ENCODE data around the gene VWA8.

VWA8 gene

DNA sequence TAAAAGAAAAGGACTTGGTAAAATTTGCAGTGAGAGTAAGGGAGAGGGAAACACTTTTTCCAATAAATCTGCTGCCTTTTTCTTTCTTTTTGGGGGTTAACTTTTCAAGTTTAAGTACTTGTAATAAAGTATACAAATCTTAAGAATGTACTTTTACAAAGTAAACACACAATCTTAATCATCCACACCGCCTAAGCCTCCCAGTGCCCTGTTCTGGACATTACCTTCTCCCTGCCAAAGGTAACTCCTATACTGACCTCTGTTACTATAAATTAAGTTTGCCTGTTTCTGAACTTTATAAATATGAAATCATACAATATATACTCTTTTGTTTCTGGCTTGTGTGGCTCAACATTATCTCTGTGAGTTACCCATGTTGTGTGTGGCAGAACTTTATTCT is 365.6 kb downstream of the VWA8 start:
- ATAC-seq = no peak
- TF ChIP-seq GLIS3 (CRISPR knock-in tag; IDR thresholded peaks at IDR 0.05) (no peak), ZFP30 (CRISPR knock-in tag; IDR thresholded peaks at IDR 0.05) (no peak), CREB5 (CRISPR knock-in tag; IDR thresholded peaks at IDR 0.05; ENCODE audit: low read depth) (no peak), ISL1 (CRISPR knock-in tag; IDR thresholded peaks at IDR 0.05) (no peak), TOX (CRISPR knock-in tag; IDR thresholded peaks at IDR 0.05; ENCODE audit: borderline replicate concordance) (no peak), ZNF70 (CRISPR knock-in tag; IDR thresholded peaks at IDR 0.05) (no peak), RARB (CRISPR knock-in tag; IDR thresholded peaks at IDR 0.05) (no peak), BACH2 (CRISPR knock-in tag; IDR thresholded peaks at IDR 0.05; ENCODE audit: borderline replicate concordance) (no peak), ZC3H10 (CRISPR knock-in tag; IDR thresholded peaks at IDR 0.05) (no peak), ZNF565 (CRISPR knock-in tag; conservative IDR thresholded peaks at IDR 0.05; ENCODE audit: low read depth) (no peak), CSDC2 (CRISPR knock-in tag; IDR thresholded peaks at IDR 0.05) (no peak), TCF4 (CRISPR knock-in tag; IDR thresholded peaks at IDR 0.05; ENCODE audit: borderline replicate concordance) (no peak), PATZ1 (CRISPR knock-in tag; IDR thresholded peaks at IDR 0.05; ENCODE audit: borderline replicate concordance) (no peak), ARNTL (CRISPR knock-in tag; IDR thresholded peaks at IDR 0.05; ENCODE audit: borderline replicate concordance, low read depth) (no peak), ESRRG (CRISPR knock-in tag; IDR thresholded peaks at IDR 0.05) (no peak)
- TF ChIP-seq, protein P1, sequence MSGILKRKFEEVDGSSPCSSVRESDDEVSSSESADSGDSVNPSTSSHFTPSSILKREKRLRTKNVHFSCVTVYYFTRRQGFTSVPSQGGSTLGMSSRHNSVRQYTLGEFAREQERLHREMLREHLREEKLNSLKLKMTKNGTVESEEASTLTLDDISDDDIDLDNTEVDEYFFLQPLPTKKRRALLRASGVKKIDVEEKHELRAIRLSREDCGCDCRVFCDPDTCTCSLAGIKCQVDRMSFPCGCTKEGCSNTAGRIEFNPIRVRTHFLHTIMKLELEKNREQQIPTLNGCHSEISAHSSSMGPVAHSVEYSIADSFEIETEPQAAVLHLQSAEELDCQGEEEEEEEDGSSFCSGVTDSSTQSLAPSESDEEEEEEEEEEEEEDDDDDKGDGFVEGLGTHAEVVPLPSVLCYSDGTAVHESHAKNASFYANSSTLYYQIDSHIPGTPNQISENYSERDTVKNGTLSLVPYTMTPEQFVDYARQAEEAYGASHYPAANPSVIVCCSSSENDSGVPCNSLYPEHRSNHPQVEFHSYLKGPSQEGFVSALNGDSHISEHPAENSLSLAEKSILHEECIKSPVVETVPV (CRISPR knock-in tag; IDR thresholded peaks at IDR 0.05) = no peak
- TF ChIP-seq, protein P2, sequence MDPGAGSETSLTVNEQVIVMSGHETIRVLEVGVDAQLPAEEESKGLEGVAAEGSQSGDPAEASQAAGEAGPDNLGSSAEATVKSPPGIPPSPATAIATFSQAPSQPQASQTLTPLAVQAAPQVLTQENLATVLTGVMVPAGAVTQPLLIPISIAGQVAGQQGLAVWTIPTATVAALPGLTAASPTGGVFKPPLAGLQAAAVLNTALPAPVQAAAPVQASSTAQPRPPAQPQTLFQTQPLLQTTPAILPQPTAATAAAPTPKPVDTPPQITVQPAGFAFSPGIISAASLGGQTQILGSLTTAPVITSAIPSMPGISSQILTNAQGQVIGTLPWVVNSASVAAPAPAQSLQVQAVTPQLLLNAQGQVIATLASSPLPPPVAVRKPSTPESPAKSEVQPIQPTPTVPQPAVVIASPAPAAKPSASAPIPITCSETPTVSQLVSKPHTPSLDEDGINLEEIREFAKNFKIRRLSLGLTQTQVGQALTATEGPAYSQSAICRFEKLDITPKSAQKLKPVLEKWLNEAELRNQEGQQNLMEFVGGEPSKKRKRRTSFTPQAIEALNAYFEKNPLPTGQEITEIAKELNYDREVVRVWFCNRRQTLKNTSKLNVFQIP (CRISPR knock-in tag; IDR thresholded peaks at IDR 0.05; ENCODE audit: borderline replicate concordance, low read depth) = no peak

- ATAC-seq = no peak
- no peak for TF ChIP-seq TCF4 (CRISPR knock-in tag; IDR thresholded peaks at IDR 0.05; ENCODE audit: borderline replicate concordance)
- TF ChIP-seq CREB5 (CRISPR knock-in tag; IDR thresholded peaks at IDR 0.05; ENCODE audit: low read depth) = no peak
- TF ChIP-seq TOX (CRISPR knock-in tag; IDR thresholded peaks at IDR 0.05; ENCODE audit: borderline replicate concordance) = no peak
- TF ChIP-seq ZNF8 (CRISPR knock-in tag; IDR thresholded peaks at IDR 0.05) = no peak
- TF ChIP-seq PATZ1 (CRISPR knock-in tag; IDR thresholded peaks at IDR 0.05; ENCODE audit: borderline replicate concordance) = no peak
- TF ChIP-seq ZNF565 (CRISPR knock-in tag; conservative IDR thresholded peaks at IDR 0.05; ENCODE audit: low read depth) = no peak
- TF ChIP-seq OSR1 (CRISPR knock-in tag; IDR thresholded peaks at IDR 0.05) = no peak
- no peak for TF ChIP-seq CSDC2 (CRISPR knock-in tag; IDR thresholded peaks at IDR 0.05)
- TF ChIP-seq, protein P2 (CRISPR knock-in tag; IDR thresholded peaks at IDR 0.05; ENCODE audit: borderline replicate concordance, low read depth) = no peak
- TF ChIP-seq ISL1 (CRISPR knock-in tag; IDR thresholded peaks at IDR 0.05) = no peak
- no peak for TF ChIP-seq TSHZ2 (CRISPR knock-in tag; IDR thresholded peaks at IDR 0.05)
- TF ChIP-seq ZFP30 (CRISPR knock-in tag; IDR thresholded peaks at IDR 0.05) = no peak
- TF ChIP-seq BACH2 (CRISPR knock-in tag; IDR thresholded peaks at IDR 0.05; ENCODE audit: borderline replicate concordance) = no peak
- TF ChIP-seq ZNF70 (CRISPR knock-in tag; IDR thresholded peaks at IDR 0.05) = no peak
- no peak for TF ChIP-seq RARB (CRISPR knock-in tag; IDR thresholded peaks at IDR 0.05)
- TF ChIP-seq, protein P1 (CRISPR knock-in tag; IDR thresholded peaks at IDR 0.05) = no peak
- no peak for TF ChIP-seq GLIS3 (CRISPR knock-in tag; IDR thresholded peaks at IDR 0.05)
- TF ChIP-seq ARNTL (CRISPR knock-in tag; IDR thresholded peaks at IDR 0.05; ENCODE audit: borderline replicate concordance, low read depth) = no peak
- no peak for TF ChIP-seq ZC3H10 (CRISPR knock-in tag; IDR thresholded peaks at IDR 0.05)
Observed at GRCh38 chr13:41590643-41591042, 370.3 kb downstream of the VWA8 start.
